DND-41 (cell line): ENCODE measurements around the gene DNAJC17.

Experiments
- EZH2 ChIP-seq: IDR thresholded peaks from 3 replicates; pipeline ENCODE4 v1.6.1; 2012; ENCODE audit warnings: borderline replicate concordance, low read depth, mild to moderate bottlenecking, moderate library complexity, low read length, inconsistent platforms; ENCODE audit not compliant: severe bottlenecking
- TF ChIP-seq, protein P1 (sequence below): IDR thresholded peaks from 2 replicates; pipeline ENCODE4 v1.5.1; 2012; ENCODE audit warnings: borderline replicate concordance, low read length, moderate library complexity, mild to moderate bottlenecking; ENCODE audit not compliant: poor library complexity, severe bottlenecking; ENCODE audit errors: extremely low read depth

DNA sequence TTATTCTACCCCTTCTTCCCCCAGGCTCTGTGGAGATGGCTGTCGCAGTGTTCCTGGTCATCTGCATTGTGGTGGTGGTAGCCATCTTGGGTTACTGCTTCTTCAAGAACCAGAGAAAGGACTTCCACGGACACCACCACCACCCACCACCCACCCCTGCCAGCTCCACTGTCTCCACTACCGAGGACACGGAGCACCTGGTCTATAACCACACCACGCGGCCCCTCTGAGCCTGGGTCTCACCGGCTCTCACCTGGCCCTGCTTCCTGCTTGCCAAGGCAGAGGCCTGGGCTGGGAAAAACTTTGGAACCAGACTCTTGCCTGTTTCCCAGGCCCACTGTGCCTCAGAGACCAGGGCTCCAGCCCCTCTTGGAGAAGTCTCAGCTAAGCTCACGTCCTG, 49.5 kb upstream of the DNAJC17 start:
- TF ChIP-seq, protein P1, sequence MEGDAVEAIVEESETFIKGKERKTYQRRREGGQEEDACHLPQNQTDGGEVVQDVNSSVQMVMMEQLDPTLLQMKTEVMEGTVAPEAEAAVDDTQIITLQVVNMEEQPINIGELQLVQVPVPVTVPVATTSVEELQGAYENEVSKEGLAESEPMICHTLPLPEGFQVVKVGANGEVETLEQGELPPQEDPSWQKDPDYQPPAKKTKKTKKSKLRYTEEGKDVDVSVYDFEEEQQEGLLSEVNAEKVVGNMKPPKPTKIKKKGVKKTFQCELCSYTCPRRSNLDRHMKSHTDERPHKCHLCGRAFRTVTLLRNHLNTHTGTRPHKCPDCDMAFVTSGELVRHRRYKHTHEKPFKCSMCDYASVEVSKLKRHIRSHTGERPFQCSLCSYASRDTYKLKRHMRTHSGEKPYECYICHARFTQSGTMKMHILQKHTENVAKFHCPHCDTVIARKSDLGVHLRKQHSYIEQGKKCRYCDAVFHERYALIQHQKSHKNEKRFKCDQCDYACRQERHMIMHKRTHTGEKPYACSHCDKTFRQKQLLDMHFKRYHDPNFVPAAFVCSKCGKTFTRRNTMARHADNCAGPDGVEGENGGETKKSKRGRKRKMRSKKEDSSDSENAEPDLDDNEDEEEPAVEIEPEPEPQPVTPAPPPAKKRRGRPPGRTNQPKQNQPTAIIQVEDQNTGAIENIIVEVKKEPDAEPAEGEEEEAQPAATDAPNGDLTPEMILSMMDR: no peak
- TF ChIP-seq EZH2: no peak
